Heart left ventricle (tissue), 16 donors: ENCODE results near the gene GPR135. TPM values are rescaled to one million over a fixed set of nuclear protein-coding genes. Genes with fewer than 3 reads are reported as not detected.
A peak's percentile ranks its signal among the peaks of the same experiment; 100 is the strongest.

Experiments
- ATAC-seq, 4 donors: fragments of 200-7000 bp; cut with Tn5 transposase; one replicate each; pipeline ENCODE4 v1.9.1; 2020 to 2022; ENCODE audit warnings: moderate library complexity in 4 of 4, mild to moderate bottlenecking in 3 of 4, moderate number of reproducible peaks in 1 of 4
- DNase-seq, 5 donors: peaks; one replicate each; pipeline ENCODE4 v3.0.0-alpha.2; 2020
- H3K27ac ChIP-seq, 12 donors: fragments of 200-600 bp; sonication (generic) in 4 of 12; one replicate each; pipeline versions ENCODE4 v1.5.0 to v1.8.0; 2016 to 2022; ENCODE audit warnings: mild to moderate bottlenecking in 2 of 12
- H3K27me3 ChIP-seq, 9 donors: fragments of 200-600 bp; sonication (generic) in 2 of 9; one replicate each; pipeline versions ENCODE4 v1.5.1 to v1.8.0; 2016 to 2022; ENCODE audit warnings: mild to moderate bottlenecking in 3 of 9
- H3K36me3 ChIP-seq, 9 donors: fragments of 200-600 bp; sonication (generic) in 2 of 9; one replicate each; pipeline versions ENCODE4 v1.5.0 to v1.8.0; 2018 to 2022; ENCODE audit warnings: mild to moderate bottlenecking in 2 of 9
- H3K4me1 ChIP-seq, 12 donors: fragments of 200-600 bp; sonication (generic) in 4 of 12; one replicate each; pipeline versions ENCODE4 v1.5.0 to v1.8.0; 2016 to 2022; ENCODE audit warnings: mild to moderate bottlenecking in 3 of 12
- H3K4me3 ChIP-seq, 12 donors: fragments of 200-600 bp; sonication (generic) in 4 of 12; one replicate each; pipeline versions ENCODE4 v1.5.0 to v1.8.0; 2017 to 2022; ENCODE audit warnings: mild to moderate bottlenecking in 9 of 12, moderate library complexity in 4 of 12
- H3K9me3 ChIP-seq, 12 donors: fragments of 200-600 bp; sonication (generic) in 4 of 12; one replicate each; pipeline versions ENCODE4 v1.5.0 to v1.8.0; 2016 to 2022; ENCODE audit warnings: mild to moderate bottlenecking in 1 of 12
- POLR2A ChIP-seq, 2 donors: fragments of 450-650 bp; IDR thresholded peaks; one replicate each; pipeline ENCODE4 v1.6.1; 2017; ENCODE audit warnings: antibody characterized with exemption in 2 of 2, mild to moderate bottlenecking in 2 of 2, moderate library complexity in 2 of 2
- WGBS, 4 donors: extraction: QIAGEN DNeasy Blood & Tissue Kit in 2 of 4; methylation state at CpG; one replicate each; pipeline versions ENCODE4 v1.1.5 to v1.1.7; 2013 to 2018; 5-methylcytosine and 5-hydroxymethylcytosine counted together
- intact Hi-C, 10 donors: fragments of 100-400 bp; cut with DNase I; formaldehyde crosslinking; loops; one replicate each; pipeline versions ENCODE4 v1.11.1 to v1.14.2; 2022
- long read RNA-seq, 3 donors: library from polyadenylated mRNA; unstranded; transcript quantifications; one replicate each; pipeline ENCODE4 v2.0.0, GENCODE V29; 2020 to 2021
- polyA plus RNA-seq, 2 donors: library from polyadenylated mRNA; stranded (reverse); fragments of 200-250 nt; gene quantifications; one replicate each; pipeline ENCODE4 v1.2.3, GENCODE V29; 2013
- total RNA-seq, 9 donors: library from RNA; depleted of rRNA in 2 of 9; stranded (reverse); fragments of >200 nt in 2 of 9; fragmentation: NEBNext Ultra II Directional in 3 of 9; extraction: Animal tissue kit (Norgen Biotek cat#: 25700) in 3 of 9; gene quantifications; one replicate each; pipeline versions ENCODE4 v1.1.0 to v1.2.4, GENCODE V29; 2016 to 2023
- TF ChIP-seq, protein P1 (sequence below), 12 donors: fragments of 200-600 bp; sonication (generic) in 4 of 12; IDR thresholded peaks; one replicate each; pipeline versions ENCODE4 v1.5.0 to v1.8.0; 2018 to 2022; ENCODE audit warnings: antibody characterized with exemption in 12 of 12, mild to moderate bottlenecking in 5 of 12
- donor health status: ischemic (EF 13 %, LVEDD 7.1; RV severe dilation, severe dysfunction).
- donor health status: healthy with polysubstance abuse.
- donor health status: DM: no; HTN: yes; CAD: no.
- donor health status: DM: no; HTN: no; CAD: no.
- donor health status: ischemic (EF 25% LVEDD 6.9; RV normal size, moderate dysfunction).
- donor health status: ischemic (EF 25% LVEDD 5.7; RV mildly dilated, moderate dysfunction).
- donor health status: healthy.
- donor health status: DM: yes; HTN: yes; CAD: no.
- donor health status: ischemic (EF 35%, LVEDD 5.7; RV mildly dilated, moderate dysfunction).
- donor health status: nonischemic (EF 11% LVEDD 7.7; RV severe dilation, severe dysfunction).
- donor health status: DM: yes; HTN: yes; CAD: no.
- donor health status: PGD.
- donor health status: ischemic (EF 29% LVEDD 5.4; RV normal size, mild dysfunction).
- donor health status: nonischemic (EF 23%, LVEDD 6.1; RV moderate dilation, normal function).

Gene GPR135
- total RNA-seq (1 to 10 TPM; 1.3 to 2.7 (median 2.3) TPM), polyA plus RNA-seq (under 1 TPM; 0.84 to 0.98 TPM)
- long read RNA-seq, donor 1, full-length matches to known transcripts, result 2 of 2 reads
- long read RNA-seq, donor 1, partial matches to known transcripts, result 0 of 2 reads
- long read RNA-seq, donor 1, other reads (novel, unspliced or antisense), result 0 of 2 reads
- long read RNA-seq, donor 2, full-length matches to known transcripts, result 3 of 4 reads
- long read RNA-seq, donor 2, partial matches to known transcripts, result 0 of 4 reads
- long read RNA-seq, donor 2, other reads (novel, unspliced or antisense), result 1 of 4 reads
- long read RNA-seq, donor 3, full-length matches to known transcripts, result 1 of 1 reads
- long read RNA-seq, donor 3, partial matches to known transcripts, result 0 of 1 reads
- long read RNA-seq, donor 3, other reads (novel, unspliced or antisense), result 0 of 1 reads

- Histone ChIP-seq H3K9me3 (no peaks in the 10 kb centered on the region), H3K36me3 (peaks cover 0 to 25% (median 6%) of the 10 kb centered on the region in 9 donors), H3K4me3 (peak within 1 kb of the TSS; percentile 46 to 75 (median 64)), H3K27me3 (peaks cover 0 to 16% (median 0%) of the 10 kb centered on the region in 9 donors), H3K4me1 (peaks cover 4 to 17% (median 7%) of the 10 kb centered on the region in 12 donors), H3K27ac (peak within 1 kb of the TSS in 9 of 12 donors; percentile 31 to 82 (median 58))
- ATAC-seq, result peak in 3 of 4 donors; percentile 35 to 72 (median 59)
- WGBS, 4 donors, result 20 to 30% (median 21%) methylated on average over 25 to 40 of the region's 40 CpGs
- DNase-seq, result peak in 1 of 5 donors; percentile 77
- TF ChIP-seq, protein P1, sequence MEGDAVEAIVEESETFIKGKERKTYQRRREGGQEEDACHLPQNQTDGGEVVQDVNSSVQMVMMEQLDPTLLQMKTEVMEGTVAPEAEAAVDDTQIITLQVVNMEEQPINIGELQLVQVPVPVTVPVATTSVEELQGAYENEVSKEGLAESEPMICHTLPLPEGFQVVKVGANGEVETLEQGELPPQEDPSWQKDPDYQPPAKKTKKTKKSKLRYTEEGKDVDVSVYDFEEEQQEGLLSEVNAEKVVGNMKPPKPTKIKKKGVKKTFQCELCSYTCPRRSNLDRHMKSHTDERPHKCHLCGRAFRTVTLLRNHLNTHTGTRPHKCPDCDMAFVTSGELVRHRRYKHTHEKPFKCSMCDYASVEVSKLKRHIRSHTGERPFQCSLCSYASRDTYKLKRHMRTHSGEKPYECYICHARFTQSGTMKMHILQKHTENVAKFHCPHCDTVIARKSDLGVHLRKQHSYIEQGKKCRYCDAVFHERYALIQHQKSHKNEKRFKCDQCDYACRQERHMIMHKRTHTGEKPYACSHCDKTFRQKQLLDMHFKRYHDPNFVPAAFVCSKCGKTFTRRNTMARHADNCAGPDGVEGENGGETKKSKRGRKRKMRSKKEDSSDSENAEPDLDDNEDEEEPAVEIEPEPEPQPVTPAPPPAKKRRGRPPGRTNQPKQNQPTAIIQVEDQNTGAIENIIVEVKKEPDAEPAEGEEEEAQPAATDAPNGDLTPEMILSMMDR (IDR thresholded peaks at IDR 0.05), result no peak
- TF ChIP-seq POLR2A (IDR thresholded peaks at IDR 0.05), result no peak
- intact Hi-C loops, result no loop called here
Measured at GRCh38 chr14:59465316-59466135, at the start of gene GPR135. Gene GPR135 (minus strand): TSS chr14:59465380. CDS start chr14:59465226, 154 bp downstream.

DNA sequence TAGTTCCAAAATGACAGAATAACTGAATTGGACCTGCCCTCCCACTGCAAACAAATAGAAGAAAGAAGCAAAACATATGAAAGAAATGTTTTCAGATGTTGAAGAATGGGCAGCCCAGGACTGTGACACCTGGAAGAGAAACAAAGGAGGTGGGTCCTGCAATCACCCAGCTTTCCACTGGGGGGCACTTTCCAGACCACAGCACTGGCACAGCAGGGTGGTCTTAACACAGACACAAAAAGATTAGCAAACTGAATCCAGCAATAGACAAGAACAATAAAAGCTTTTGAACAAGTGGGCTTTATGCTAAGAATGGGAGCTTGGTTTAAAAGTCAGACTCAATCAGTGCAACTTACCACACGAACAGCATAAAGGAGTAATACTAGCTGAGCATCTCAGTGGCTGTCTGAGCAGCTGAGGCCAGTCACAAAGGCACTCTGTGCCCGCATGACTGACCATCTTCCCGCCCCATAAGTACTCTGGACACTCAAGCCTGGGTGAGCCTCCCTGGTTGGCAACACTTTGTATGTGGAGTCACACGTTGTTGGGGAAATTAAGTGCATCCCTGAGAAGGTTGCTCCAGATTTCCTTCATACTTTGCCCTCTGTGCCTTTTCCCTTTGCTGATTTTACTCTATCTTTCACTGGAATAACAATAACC lies 46.9 kb upstream of the GPR135 start:
- Histone ChIP-seq H3K9me3 (no peaks in the 10 kb centered on the region), H3K4me3 (no peak overlapping the region), H3K27ac (no peak overlapping the region), H3K4me1 (no peaks in the 10 kb centered on the region), H3K27me3 (peaks cover 0 to 4% (median 0%) of the 10 kb centered on the region in 9 donors), H3K36me3 (no peaks in the 10 kb centered on the region)
- ATAC-seq, result no peak
- WGBS, 4 donors, result 77 to 81% (median 79%) methylated on average over 4 of the region's 4 CpGs
- no peak for TF ChIP-seq POLR2A (IDR thresholded peaks at IDR 0.05)
- TF ChIP-seq, protein P1 (IDR thresholded peaks at IDR 0.05), result peak in 9 of 12 donors; percentile 8 to 39 (median 28)
- no peak for DNase-seq
- intact Hi-C loops, result no loop called here

GRCh38 chr14:59510966-59511365 lies 45.8 kb upstream of the GPR135 start:
- no peak overlapping the region for H3K4me3 ChIP-seq
- H3K4me1 ChIP-seq, result no peaks in the 10 kb centered on the region
- 53 to 78% (median 64%) methylated on average over 3 of the region's 3 CpGs for WGBS, 4 donors
- no peak overlapping the region for H3K27ac ChIP-seq
- no peaks in the 10 kb centered on the region for H3K36me3 ChIP-seq
- peaks cover 0 to 4% (median 0%) of the 10 kb centered on the region in 9 donors for H3K27me3 ChIP-seq
- intact Hi-C loops, result no loop called here
- DNase-seq, result no peak
- TF ChIP-seq, protein P1 (IDR thresholded peaks at IDR 0.05), result no peak
- TF ChIP-seq POLR2A (IDR thresholded peaks at IDR 0.05), result no peak
- no peak for ATAC-seq
- no peaks in the 10 kb centered on the region for H3K9me3 ChIP-seq
